ENCODE results near the gene OSBPL3.

DNA sequence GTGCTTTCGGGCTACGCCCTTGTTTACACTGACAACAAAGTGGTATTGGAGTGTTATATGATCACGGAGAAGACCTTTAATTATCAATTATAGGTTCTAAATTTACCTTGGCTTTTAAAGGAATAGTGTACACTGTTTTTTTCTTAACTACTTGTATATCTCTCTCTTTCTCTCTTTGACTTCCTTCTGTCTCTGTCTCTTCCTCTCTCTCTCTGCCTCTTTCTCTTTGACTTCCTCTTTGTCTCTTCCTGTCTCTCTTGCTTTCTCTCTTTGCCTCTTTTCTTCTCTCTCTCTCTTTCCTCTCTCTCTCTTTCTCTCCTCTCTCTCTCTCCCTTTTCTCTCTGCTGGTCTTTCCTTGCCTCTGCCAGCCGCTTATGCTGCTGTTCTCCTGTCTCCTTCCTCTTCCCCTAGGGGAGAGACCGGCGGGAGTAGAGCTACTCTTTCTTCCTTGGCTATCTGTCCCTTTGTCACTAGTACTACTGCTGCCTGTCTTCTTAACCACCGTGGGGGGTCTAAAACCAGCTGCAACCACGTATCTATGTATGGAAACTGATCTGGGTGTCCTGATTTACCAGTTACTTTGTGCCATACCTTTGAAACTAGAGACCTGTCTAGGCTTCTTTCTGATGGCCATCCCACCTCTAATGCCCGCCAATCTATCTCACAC is 185.9 kb downstream of the OSBPL3 start:
- TF ChIP-seq REPIN1 (tag by site-specific recombination; IDR thresholded peaks at IDR 0.05; ENCODE audit: low read depth): no peak
- no peak for TF ChIP-seq ZNF837 (tag by site-specific recombination; IDR thresholded peaks at IDR 0.05)
- TF ChIP-seq, protein P1, sequence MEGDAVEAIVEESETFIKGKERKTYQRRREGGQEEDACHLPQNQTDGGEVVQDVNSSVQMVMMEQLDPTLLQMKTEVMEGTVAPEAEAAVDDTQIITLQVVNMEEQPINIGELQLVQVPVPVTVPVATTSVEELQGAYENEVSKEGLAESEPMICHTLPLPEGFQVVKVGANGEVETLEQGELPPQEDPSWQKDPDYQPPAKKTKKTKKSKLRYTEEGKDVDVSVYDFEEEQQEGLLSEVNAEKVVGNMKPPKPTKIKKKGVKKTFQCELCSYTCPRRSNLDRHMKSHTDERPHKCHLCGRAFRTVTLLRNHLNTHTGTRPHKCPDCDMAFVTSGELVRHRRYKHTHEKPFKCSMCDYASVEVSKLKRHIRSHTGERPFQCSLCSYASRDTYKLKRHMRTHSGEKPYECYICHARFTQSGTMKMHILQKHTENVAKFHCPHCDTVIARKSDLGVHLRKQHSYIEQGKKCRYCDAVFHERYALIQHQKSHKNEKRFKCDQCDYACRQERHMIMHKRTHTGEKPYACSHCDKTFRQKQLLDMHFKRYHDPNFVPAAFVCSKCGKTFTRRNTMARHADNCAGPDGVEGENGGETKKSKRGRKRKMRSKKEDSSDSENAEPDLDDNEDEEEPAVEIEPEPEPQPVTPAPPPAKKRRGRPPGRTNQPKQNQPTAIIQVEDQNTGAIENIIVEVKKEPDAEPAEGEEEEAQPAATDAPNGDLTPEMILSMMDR (tag by site-specific recombination; IDR thresholded peaks at IDR 0.05): no peak
- no peak for TF ChIP-seq SCRT2 (tag by site-specific recombination; IDR thresholded peaks at IDR 0.05)
- TF ChIP-seq ZSCAN16 (tag by site-specific recombination; IDR thresholded peaks at IDR 0.05): no peak
- no peak for TF ChIP-seq ZNF561 (tag by site-specific recombination; IDR thresholded peaks at IDR 0.05; ENCODE audit: borderline replicate concordance)
- TF ChIP-seq OVOL3 (tag by site-specific recombination; IDR thresholded peaks at IDR 0.05): no peak
- TF ChIP-seq ZNF132 (tag by site-specific recombination; IDR thresholded peaks at IDR 0.05; ENCODE audit: borderline replicate concordance): no peak
- no peak for TF ChIP-seq ZNF792 (tag by site-specific recombination; IDR thresholded peaks at IDR 0.05)

Measured in HEK293 (cell line).